Heart left ventricle (tissue), 13 donors: Measurements from ENCODE around the gene COL26A1.

ENCODE experiments used
- CTCF ChIP-seq, 12 donors: fragments of 200-600 bp; sonication (generic) in 4 of 12; IDR thresholded peaks; one replicate each; pipeline versions ENCODE4 v1.5.0 to v1.8.0; 2018 to 2022; ENCODE audit warnings: antibody characterized with exemption in 12 of 12, mild to moderate bottlenecking in 5 of 12
- POLR2A ChIP-seq, 2 donors: fragments of 450-650 bp; IDR thresholded peaks; one replicate each; pipeline ENCODE4 v1.6.1; 2017; ENCODE audit warnings: antibody characterized with exemption in 2 of 2, mild to moderate bottlenecking in 2 of 2, moderate library complexity in 2 of 2
- donor health status: ischemic (EF 13 %, LVEDD 7.1; RV severe dilation, severe dysfunction).
- donor health status: DM: no; HTN: yes; CAD: no.
- donor health status: DM: no; HTN: no; CAD: no.
- donor health status: ischemic (EF 25% LVEDD 6.9; RV normal size, moderate dysfunction).
- donor health status: ischemic (EF 25% LVEDD 5.7; RV mildly dilated, moderate dysfunction).
- donor health status: ischemic (EF 35%, LVEDD 5.7; RV mildly dilated, moderate dysfunction).
- donor health status: nonischemic (EF 11% LVEDD 7.7; RV severe dilation, severe dysfunction).
- donor health status: DM: yes; HTN: yes; CAD: no.
- donor health status: PGD.
- donor health status: ischemic (EF 29% LVEDD 5.4; RV normal size, mild dysfunction).
- donor health status: nonischemic (EF 23%, LVEDD 6.1; RV moderate dilation, normal function).

GRCh38 chr7:101527844-101528667 lies 165.4 kb downstream of the COL26A1 start:
- TF ChIP-seq POLR2A (IDR thresholded peaks at IDR 0.05) (no peak), CTCF (IDR thresholded peaks at IDR 0.05) (no peak)
